ENCODE results near the gene PHACTR1.

DNA sequence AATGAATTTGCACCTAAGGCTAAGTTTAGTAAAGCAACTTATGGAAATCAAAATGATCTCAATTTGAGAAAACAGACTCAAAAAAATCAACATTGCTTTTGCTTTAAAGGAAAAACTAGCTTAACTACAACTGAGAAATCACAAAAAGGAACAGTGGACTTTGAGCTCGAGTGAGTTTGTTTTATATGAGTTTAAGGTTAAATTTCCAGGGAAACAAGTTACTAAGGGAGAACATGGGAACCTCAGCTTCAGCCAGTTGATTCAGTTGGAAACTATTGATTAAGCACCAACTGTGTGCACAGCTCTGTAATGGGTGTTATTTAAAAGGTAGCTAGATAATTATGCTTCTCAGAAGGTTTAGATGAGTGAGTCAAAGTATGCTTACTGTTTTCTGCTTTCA is 526.0 kb downstream of the PHACTR1 start:
- TF ChIP-seq, protein P1, sequence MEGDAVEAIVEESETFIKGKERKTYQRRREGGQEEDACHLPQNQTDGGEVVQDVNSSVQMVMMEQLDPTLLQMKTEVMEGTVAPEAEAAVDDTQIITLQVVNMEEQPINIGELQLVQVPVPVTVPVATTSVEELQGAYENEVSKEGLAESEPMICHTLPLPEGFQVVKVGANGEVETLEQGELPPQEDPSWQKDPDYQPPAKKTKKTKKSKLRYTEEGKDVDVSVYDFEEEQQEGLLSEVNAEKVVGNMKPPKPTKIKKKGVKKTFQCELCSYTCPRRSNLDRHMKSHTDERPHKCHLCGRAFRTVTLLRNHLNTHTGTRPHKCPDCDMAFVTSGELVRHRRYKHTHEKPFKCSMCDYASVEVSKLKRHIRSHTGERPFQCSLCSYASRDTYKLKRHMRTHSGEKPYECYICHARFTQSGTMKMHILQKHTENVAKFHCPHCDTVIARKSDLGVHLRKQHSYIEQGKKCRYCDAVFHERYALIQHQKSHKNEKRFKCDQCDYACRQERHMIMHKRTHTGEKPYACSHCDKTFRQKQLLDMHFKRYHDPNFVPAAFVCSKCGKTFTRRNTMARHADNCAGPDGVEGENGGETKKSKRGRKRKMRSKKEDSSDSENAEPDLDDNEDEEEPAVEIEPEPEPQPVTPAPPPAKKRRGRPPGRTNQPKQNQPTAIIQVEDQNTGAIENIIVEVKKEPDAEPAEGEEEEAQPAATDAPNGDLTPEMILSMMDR (IDR thresholded peaks at IDR 0.05) = no peak
- no peak for TF ChIP-seq POLR2A (IDR thresholded peaks at IDR 0.05)
